HG02798 (cell line): ENCODE data around the gene CBY3.
"Not testable (repeated sequence)": the region's sequence is repeated elsewhere in the genome, so short reads cannot be mapped to it uniquely, and the experiment has no call there.

Experiments used
- ATAC-seq: cut with Tn5 transposase; IDR thresholded peaks from one replicate; pipeline ENCODE4 v1.9.1; 2021; ENCODE audit warnings: mild to moderate bottlenecking; ENCODE audit not compliant: unreplicated experiment, poor library complexity

CBY3 gene

GRCh38 chr5:179680780-179681401, at the start of gene CBY3:
Gene CBY3, minus strand, starts transcription at chr5:179681034. Its CDS starts 116 bp downstream, at chr5:179680918.
- ATAC-seq = no peak

- no peak for ATAC-seq
Observed at GRCh38 chr5:179730356-179730755, 49.5 kb upstream of the CBY3 start.

- no peak for ATAC-seq
Observed at GRCh38 chr5:179729727-179730126, 48.9 kb upstream of the CBY3 start.

- ATAC-seq = no peak
Observed at GRCh38 chr5:179729303-179729702, 48.5 kb upstream of the CBY3 start.

GRCh38 chr5:179727106-179727505, 46.3 kb upstream of the CBY3 start:
- ATAC-seq = no peak

DNA sequence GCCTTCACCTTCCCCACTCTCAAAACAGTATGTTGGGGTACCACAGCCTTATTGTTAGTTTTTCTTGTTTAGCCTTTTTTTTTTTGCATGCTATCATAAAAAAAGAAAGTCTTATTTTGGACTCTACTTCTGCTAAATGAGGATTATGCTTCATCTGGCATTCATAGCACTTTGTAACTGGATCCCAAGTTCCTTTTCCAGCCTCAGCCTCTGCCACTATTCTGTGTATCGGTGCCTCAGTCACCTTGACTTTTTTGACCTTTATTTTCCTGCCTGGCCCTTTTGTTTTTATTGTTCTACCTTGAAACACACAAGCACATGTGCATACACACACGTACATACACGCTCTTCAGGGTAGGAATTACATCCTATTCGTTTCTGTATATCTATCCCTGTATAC, 43.3 kb upstream of the CBY3 start:
- ATAC-seq = no peak

GRCh38 chr5:179720222-179720621, 39.4 kb upstream of the CBY3 start:
- no peak for ATAC-seq

DNA sequence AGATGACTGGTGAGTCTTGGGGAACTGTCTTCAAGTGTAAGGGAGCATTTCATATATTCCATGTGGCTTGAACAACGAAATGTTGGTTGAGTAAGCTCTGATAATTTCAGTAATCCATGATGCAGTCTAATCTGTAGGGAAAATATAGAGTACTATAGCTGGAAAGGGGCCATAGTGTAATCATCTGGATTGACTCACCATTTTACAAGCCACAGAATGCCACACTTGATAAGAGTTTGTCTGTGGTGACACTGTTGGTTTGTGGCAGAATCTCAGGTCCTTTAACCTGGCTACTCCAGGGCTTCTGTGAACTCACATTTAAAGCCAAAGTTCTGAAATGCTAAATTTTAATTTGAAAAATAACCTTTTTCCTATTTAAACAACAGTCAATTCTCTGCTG, 35.5 kb upstream of the CBY3 start:
- no peak for ATAC-seq

- no peak for ATAC-seq
Observed at GRCh38 chr5:179700401-179700918, 19.6 kb upstream of the CBY3 start.

DNA sequence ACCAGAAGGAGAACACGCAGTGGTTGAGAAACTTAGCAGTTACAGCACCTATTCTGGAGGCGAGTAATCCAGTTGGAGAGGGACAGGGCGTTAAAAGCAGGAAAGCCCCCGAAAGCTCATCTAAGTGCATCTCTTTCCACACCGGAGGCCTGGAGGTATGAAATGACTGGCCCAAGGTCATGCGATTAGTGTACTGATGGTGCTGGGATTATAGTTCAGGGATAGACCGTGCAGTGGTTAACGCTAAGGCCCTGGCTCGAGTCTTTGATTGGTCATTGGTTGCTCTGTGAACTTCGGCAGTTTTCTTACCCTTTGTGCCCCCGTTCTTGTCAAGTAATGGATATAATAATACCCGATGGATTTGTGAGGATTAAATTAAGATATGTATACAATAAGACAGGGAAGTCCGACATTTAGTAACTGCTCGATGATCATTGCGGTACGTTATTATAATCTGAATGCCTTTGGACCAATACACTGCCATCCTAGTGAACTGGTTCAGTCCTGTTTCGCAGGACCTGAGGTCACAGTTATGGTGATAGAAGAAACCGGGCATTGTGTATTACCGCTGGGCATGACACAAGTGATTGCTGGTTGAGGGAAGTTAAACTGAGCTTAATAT, 18.9 kb upstream of the CBY3 start:
- ATAC-seq = no peak

GRCh38 chr5:179698935-179699615, 18.2 kb upstream of the CBY3 start, which contains the start of gene CANX:
Gene CANX, plus strand, starts transcription at chr5:179698967. Its CDS starts 6,715 bp downstream, at chr5:179705682.
- peak; percentile 9 for ATAC-seq

DNA sequence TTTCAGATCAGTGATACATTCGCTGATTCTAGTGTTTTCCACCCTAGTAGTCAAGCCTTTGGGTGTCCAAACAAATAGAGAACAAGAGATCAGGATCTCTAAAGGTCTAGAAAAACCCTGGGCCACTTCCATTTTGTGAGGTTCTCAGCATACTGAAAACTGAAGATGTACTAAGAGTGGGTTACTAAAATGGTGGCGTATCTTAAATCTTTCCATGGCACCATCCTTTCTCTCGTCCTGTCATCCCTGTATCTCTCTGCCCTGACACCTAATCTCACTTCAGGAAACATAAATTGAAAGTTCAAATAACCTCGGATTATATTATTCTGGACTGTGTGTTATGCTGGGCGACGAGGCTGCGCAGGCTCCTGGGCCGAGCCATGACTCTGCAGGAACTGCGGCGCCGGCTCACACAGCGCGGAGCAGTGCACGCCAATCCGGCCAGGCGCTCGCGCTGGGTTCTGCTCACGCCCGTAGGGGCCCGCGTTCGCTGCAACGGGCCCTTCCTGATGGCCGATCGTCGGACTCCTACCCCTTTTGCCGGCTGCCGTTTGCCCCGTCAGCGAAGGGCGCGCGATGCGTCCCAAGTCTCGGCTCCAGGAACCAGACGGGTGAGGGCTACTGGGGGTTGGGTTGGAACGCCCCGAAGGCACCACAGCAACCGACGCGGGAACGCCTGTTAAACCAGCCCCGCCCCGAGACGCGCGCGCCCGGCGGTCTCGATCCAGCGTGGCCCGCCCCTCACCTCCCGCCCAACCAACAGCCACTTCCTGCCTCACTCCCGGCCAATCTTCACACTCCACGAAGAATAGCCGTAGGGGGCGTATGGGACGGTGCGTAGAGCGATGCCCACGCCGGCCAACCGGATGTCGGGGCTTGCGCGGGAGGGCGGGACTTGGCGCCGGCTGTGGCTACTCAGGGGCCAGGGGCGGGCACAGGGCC, 17.4 kb upstream of the CBY3 start:
- ATAC-seq = peak; percentile 93

- ATAC-seq = not testable (repeated sequence)
Observed at GRCh38 chr5:179697543-179697942, 16.7 kb upstream of the CBY3 start.

GRCh38 chr5:179697108-179697507, 16.3 kb upstream of the CBY3 start:
- ATAC-seq = no peak

- no peak for ATAC-seq
Observed at GRCh38 chr5:179696603-179697002, 15.8 kb upstream of the CBY3 start.

GRCh38 chr5:179694561-179694960, 13.7 kb upstream of the CBY3 start:
- no peak for ATAC-seq

DNA sequence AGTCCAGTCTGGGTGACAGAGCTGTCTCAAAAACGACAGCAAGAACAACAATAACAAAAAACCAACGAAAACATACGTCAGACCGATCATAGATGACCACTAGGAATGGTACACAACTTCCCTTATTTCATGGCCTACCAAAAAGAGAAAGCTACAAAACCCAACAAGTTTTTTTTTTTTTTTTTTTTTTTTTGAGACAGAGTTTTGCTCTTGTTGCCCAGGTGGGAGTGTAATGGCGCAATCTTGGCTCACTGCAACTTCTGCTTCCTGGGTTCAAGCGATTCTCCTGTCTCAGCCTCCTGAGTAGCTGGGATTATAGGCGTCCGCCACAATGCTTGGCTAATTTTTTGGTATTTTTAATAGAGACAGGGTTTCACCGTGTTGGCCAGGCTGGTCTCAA, 8.4 kb upstream of the CBY3 start:
- not testable (repeated sequence) for ATAC-seq

DNA sequence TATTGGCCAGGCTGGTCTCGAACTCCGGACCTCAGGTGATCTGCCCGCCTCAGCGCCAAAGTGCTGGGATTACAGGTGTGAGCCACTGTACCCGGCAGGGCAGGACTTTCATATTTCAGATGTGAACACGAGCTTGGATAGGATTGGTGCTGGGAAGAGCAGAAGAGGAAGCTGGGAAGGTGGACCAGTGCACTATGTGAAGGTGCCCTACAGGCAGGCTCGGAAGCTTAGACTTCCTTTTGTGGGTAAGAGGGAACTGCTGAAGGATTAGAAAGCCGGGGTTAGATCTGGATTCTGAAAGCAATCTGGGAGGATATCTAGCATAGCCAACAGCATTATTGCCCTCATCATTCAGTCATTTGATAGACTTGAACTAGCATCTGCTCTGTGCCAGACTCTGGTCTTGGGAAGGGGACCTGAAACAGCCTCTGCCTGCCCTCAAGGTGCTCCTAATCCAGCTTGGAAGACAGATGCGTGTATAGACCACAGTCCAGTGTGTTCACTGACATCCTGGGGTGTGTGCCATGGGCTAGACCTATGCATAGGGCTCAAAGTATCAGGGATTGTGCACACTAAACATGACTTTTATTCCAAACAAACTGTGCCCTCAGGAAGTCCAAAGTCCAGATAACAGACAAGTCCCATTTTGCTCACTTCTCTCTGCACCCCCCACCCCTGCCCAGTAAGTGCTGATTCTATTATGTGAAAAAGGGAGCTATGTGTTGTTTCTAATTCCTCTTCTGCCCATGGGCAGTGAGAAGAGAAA, 637 bp downstream of the CBY3 start:
- ATAC-seq = no peak

DNA sequence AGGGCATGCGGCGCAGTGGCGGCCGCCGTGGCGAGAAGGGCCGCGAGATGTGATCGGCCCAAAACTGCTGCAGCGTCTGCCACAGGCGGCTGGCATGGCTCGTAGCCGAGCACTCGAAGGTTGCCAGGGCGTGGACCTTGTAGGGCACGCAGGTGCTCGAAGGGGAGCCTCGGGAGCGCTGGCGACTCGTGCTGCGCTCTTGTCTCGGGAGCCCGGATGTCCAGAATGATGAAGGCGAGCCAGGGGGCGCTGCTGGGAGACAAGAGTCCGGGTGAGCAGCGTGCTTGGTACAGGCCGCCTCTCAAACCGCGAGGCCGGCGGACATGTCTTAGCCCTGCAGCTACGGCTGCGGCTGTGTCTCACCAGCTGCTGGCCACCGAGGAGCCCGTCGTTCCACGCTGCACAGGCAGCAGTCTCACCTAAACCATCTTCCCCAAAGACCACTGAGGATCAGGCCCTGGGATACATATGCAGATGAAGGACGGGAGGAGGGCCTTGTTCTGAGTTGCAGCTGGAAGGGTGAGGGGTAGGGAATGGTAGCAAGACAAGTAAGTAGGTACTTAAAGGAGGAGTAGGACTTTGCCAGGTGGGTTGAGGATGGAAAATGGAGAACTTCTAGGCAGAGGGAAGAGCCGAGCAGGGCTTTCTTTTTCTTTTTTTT, 1.7 kb downstream of the CBY3 start:
- ATAC-seq = no peak
